ENCODE measurements around the gene EID2.

GRCh38 chr19:39500543-39500942 is 39.4 kb downstream of the EID2 start:
- TF ChIP-seq, protein P1, sequence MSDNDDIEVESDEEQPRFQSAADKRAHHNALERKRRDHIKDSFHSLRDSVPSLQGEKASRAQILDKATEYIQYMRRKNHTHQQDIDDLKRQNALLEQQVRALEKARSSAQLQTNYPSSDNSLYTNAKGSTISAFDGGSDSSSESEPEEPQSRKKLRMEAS (IDR thresholded peaks at IDR 0.05), result no peak
- no peak for TF ChIP-seq CEBPB (IDR thresholded peaks at IDR 0.05)
